MM.1S (cell line): ENCODE results near the gene IRX5.

Source experiments
- EZH2 ChIP-seq: fragments of 300-600 bp; sonication (generic); optimal IDR thresholded peaks from 2 replicates; pipeline ENCODE3; 2017; ENCODE audit warnings: low read depth, mild to moderate bottlenecking, antibody characterized with exemption, low read length, mixed read lengths
- TF ChIP-seq, protein P1 (sequence below): fragments of 300-600 bp; sonication (generic); IDR thresholded peaks from 2 replicates; pipeline ENCODE4 v1.5.1; 2016; ENCODE audit warnings: antibody characterized with exemption, low read length, mixed read lengths

GRCh38 chr16:54955757-54956156, 25.1 kb downstream of the IRX5 start:
- TF ChIP-seq, protein P1, sequence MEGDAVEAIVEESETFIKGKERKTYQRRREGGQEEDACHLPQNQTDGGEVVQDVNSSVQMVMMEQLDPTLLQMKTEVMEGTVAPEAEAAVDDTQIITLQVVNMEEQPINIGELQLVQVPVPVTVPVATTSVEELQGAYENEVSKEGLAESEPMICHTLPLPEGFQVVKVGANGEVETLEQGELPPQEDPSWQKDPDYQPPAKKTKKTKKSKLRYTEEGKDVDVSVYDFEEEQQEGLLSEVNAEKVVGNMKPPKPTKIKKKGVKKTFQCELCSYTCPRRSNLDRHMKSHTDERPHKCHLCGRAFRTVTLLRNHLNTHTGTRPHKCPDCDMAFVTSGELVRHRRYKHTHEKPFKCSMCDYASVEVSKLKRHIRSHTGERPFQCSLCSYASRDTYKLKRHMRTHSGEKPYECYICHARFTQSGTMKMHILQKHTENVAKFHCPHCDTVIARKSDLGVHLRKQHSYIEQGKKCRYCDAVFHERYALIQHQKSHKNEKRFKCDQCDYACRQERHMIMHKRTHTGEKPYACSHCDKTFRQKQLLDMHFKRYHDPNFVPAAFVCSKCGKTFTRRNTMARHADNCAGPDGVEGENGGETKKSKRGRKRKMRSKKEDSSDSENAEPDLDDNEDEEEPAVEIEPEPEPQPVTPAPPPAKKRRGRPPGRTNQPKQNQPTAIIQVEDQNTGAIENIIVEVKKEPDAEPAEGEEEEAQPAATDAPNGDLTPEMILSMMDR, result no peak
- TF ChIP-seq EZH2, result no peak
